ENCODE measurements around the gene SIGLEC14.
A peak's percentile ranks its signal among the peaks of the same experiment; 100 is the strongest.

SIGLEC14 gene

GRCh38 chr19:51621178-51621577 lies 25.4 kb downstream of the SIGLEC14 start:
- no peak for DNase-seq (ENCODE audit: low spot score)

- no peak for DNase-seq (ENCODE audit: low spot score)
Observed at GRCh38 chr19:51615991-51616390, 30.6 kb downstream of the SIGLEC14 start.

GRCh38 chr19:51614789-51615188 lies 31.8 kb downstream of the SIGLEC14 start:
- no peak for DNase-seq (ENCODE audit: low spot score)

- no peak for DNase-seq (ENCODE audit: low spot score)
Observed at GRCh38 chr19:51610576-51610975, 36.0 kb downstream of the SIGLEC14 start.

GRCh38 chr19:51607920-51608562 lies 38.6 kb downstream of the SIGLEC14 start:
- peak; percentile 81 for DNase-seq (ENCODE audit: low spot score)

- DNase-seq (ENCODE audit: low spot score), result no peak
Observed at GRCh38 chr19:51607077-51607476, 39.5 kb downstream of the SIGLEC14 start.

- DNase-seq (ENCODE audit: low spot score), result no peak
Observed at GRCh38 chr19:51602189-51602854, 44.3 kb downstream of the SIGLEC14 start.

- no peak for DNase-seq (ENCODE audit: low spot score)
Observed at GRCh38 chr19:51600940-51601580, 45.6 kb downstream of the SIGLEC14 start.

GRCh38 chr19:51599084-51599483 lies 47.5 kb downstream of the SIGLEC14 start:
- DNase-seq (ENCODE audit: low spot score), result no peak

- DNase-seq (ENCODE audit: low spot score), result no peak
Observed at GRCh38 chr19:51598159-51598915, 48.3 kb downstream of the SIGLEC14 start.

- DNase-seq (ENCODE audit: low spot score), result no peak
Observed at GRCh38 chr19:51595190-51596175, 51.1 kb downstream of the SIGLEC14 start.

GRCh38 chr19:51594774-51595109 lies 51.9 kb downstream of the SIGLEC14 start:
- DNase-seq (ENCODE audit: low spot score), result no peak

GRCh38 chr19:51593969-51594773 lies 52.5 kb downstream of the SIGLEC14 start:
- peak; percentile 100 for DNase-seq (ENCODE audit: low spot score)

- DNase-seq (ENCODE audit: low spot score), result no peak
Observed at GRCh38 chr19:51593138-51593890, 53.3 kb downstream of the SIGLEC14 start.
